Stimulated activated CD4-positive, alpha-beta T cell treated with anti-CD3 and anti-CD28 coated beads, Interleukin-4, amount 100 ng/mL, for 4 hours (primary cell): ENCODE data around the gene FBXW7.

Experiments used
- DNase-seq, 2 experiments: peaks; one replicate each; pipeline ENCODE4 v3.0.0-alpha.2; 2020

The FBXW7 gene

DNA sequence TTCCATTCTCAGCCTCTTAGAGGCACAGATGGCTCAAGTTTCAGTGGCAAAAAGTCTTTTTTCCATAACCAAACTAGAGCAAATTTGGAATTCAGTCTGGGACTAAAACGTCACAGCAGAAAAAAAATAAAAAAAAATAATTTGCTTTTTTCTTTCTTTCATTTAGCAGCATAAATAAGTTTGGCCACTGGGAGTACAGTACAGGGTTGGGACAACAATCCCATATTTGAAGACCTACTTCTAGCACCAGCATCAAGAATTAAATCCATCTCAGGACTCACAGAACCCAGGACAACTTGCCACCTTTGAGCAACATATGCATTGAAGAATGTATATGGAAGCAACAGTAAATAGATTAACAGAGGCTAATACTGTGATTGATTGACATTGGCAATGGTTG lies 214.0 kb downstream of the FBXW7 start:
- no peak for DNase-seq

GRCh38 chr4:152321398-152321797 lies 214.5 kb downstream of the FBXW7 start:
- no peak for DNase-seq

DNA sequence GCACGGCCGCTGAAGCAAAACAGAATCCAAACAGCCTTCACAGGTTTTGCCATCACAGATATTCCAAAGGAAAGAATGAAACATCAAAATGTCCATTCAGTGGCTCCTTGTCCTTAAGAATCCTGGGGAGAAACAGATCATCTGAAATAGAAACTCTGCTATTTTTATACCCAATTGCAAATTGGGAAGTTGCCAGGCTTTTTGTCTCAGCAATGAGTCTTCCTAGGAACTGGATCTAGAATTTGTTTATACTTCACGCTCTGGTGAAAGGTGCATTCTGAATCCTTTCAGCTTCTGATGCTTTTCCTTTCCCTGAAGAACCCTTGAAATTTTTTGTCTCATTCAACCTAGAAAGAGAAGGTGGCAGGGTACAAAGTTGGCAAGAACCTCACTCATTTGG lies 218.9 kb downstream of the FBXW7 start:
- no peak for DNase-seq

GRCh38 chr4:152310257-152310656 lies 225.6 kb downstream of the FBXW7 start:
- no peak for DNase-seq

GRCh38 chr4:152309418-152309817 lies 226.5 kb downstream of the FBXW7 start:
- DNase-seq = no peak

GRCh38 chr4:152308951-152309350 lies 226.9 kb downstream of the FBXW7 start:
- DNase-seq = no peak

GRCh38 chr4:152307669-152308068 lies 228.2 kb downstream of the FBXW7 start:
- DNase-seq = no peak

DNA sequence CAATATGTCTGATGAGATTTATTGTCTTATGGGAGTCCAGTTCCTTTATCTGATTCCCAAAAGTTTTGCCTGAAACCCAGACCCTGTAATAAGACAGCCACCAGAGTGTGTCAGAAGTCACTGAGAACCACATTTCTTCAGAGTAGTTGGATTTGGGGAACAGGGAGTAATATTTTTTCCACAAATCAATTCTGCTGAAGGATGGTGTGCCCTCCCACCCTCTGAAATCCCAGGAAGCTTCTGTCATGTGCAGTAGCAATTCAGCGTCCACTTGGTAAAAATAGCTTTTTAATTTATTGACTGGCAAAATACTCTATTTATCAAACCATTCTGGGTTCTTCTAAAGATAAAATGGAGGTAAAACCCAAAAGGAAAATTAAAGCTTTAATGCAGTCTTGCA lies 229.4 kb downstream of the FBXW7 start:
- DNase-seq = no peak

DNA sequence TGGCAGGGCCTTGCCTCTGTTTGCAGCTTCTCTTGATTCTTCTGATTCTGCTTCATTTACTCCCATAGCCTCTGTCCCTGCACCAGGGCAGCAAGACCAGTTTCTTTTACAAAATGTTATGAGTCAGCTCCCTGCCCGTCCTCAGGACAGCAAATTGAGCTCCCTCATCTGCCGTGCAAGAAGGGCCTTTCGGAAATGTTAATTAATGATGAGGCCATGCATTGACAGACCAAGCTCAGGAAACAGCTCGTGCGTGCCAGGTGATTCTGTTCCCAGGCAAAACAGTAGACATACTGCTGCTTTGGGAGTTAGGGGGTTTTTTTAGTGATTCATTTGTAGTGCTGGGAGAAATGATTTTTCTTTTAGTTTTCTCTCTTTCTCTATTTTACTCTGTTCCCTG lies 231.7 kb downstream of the FBXW7 start:
- no peak for DNase-seq

DNA sequence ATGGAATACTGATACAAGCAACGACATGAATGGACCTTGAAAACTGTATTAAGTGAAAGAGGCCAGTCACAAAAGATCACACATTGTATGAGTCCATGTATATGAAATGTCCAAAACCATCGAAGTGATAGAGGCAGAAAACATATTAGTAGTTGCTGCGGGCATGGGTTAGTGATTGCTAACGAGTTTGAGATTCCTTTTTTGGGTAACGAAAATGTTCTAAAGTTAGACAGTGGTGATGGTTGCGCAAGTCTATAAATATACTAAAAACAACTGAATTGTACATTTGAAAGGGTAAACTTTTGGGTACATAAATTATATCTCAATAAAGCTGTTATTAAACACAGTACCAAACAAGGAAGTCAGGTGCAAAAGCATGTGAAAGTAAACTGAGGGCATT lies 234.5 kb downstream of the FBXW7 start:
- no peak for DNase-seq

- no peak for DNase-seq
Measured at GRCh38 chr4:152299553-152299952, 236.3 kb downstream of the FBXW7 start.

DNA sequence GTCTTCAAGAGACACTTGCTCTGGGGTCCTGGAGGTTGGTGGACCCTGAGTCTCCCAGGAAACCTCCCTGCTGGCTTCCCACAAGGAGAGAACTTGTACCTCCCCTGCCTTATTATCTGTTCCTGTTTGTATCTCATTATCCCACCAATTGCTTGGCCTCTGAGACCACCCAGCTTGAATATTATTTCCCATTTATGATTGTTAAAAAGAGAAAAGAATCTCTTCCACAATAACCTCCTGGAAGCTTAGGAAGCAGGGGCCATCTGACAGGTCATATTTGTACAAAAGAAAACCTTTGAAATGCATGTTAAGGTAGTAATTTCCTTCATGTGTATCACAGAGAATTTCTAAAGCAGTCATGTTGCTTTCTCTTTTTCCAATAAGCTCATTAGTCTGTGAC lies 239.5 kb downstream of the FBXW7 start:
- no peak for DNase-seq

DNA sequence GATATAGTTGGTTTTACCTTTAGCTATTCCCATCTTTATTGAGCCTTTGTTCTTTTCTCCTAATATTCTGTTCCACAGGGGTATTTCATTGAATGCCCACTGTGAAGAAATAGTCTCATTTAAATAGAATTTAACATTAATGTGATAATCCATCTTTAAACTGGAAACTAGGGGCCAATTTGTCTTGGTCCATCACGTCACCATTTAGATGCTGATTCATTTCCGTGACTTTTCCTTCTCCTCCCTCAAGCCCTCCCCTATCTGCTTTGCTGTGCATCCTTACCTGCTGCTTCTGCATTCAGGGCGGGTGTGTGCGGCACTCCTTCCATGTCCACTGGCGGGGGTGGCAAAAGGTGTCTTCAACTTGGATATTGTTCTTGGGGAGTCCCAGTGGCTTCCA lies 241.1 kb downstream of the FBXW7 start:
- DNase-seq = no peak

GRCh38 chr4:152294331-152294730 lies 241.6 kb downstream of the FBXW7 start:
- no peak for DNase-seq

- DNase-seq = no peak
Measured at GRCh38 chr4:152293527-152293926, 242.4 kb downstream of the FBXW7 start.

DNA sequence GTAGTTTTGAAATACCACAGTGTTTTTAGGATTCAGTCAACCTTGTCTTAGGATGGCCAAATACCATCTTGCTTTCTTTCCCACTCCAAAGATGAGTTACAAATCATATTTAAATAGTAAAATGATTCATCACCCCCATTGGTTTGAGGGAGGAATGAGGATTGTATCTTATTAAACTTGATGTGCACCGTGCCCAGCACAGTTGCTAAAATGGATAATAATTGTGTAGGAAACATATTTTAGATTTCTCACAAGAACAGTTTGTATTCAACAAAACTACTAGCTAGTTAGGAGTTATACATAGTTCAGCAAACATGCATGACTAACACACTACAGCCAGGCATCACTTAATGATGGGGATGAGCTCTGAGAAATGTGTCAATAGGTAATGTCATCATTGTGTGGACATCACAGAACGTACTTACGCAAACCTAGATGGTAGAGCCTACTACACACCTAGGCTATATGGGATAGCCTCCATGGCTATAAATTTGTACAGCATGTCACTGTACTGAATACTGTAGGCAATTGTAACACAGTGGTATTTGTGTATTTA lies 245.4 kb downstream of the FBXW7 start:
- DNase-seq = no peak

DNA sequence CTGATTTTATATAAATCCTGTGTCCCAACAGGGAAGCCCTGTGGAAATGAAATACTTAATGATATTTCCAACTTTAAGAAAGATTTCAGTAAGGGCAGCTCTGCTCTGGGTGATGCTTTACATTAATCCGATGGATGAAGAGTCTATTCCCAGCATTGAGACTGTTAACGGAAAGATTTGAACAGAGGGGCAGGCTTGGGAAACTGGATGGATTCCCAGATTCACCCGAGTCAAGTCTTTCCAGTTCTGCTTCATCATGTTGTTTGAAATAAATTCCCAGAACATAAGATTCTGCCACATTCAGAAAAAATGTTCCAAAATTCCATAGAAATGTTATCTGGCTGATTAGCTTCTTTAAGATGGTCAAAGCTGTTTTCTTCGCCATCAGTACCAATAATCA lies 246.0 kb downstream of the FBXW7 start:
- no peak for DNase-seq

GRCh38 chr4:152289541-152289940 lies 246.4 kb downstream of the FBXW7 start:
- DNase-seq = no peak

GRCh38 chr4:152283801-152284470 lies 252.0 kb downstream of the FBXW7 start:
- DNase-seq = no peak

GRCh38 chr4:152281822-152282221 lies 254.1 kb downstream of the FBXW7 start:
- DNase-seq = no peak

GRCh38 chr4:152281211-152281610 lies 254.7 kb downstream of the FBXW7 start:
- no peak for DNase-seq

GRCh38 chr4:152279234-152279566 lies 256.7 kb downstream of the FBXW7 start:
- DNase-seq = no peak

DNA sequence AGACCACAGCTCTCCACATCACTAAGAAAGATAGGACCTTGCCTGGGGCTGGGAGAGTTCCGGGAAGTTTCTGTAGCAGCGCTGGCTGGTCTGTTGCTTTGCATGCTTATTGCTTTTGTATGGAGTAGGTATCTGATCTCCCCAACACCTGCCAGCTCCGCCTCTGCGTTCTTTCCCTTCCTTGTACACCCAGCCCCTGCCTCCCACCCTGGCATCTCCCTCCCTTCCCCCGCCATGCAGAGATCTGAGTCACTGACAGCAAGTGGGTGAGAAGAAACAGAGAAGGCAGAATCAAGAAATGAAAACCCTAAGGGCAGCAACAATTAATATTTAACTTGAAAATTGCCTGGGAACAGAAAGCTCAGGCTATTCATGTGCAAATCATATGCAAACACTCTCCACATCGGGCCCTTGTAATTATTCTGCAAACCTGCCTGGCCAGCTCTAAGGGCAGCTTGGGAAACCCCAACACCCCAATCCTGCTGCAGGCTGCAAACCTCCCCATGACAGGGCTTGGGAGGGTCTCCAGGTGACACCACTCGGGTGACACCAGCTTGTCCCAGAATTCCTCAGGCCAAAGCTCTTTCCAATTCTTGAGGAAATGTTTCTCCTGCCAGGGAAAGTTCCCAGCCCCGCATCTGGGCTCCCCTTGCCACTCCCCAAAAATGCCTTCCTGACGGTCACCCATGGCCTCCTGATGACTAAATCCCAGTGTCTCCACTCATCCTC lies 257.2 kb downstream of the FBXW7 start:
- DNase-seq = no peak

DNA sequence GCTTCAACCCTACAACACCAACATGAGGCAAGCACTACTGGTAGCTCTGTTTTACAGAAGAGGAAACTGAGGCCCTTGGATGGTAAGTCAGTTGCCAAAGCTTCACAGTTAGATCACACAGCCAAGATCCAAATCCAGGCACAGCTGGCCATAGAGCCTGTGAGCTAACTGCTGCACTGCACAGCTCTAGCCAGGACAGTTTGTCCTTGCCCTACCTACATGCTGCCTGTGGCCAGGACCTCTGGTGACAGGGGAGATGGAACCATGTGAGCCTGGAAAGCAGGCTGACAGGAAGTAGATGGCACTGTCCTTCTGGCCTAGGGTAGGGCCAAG lies 257.8 kb downstream of the FBXW7 start:
- no peak for DNase-seq

- DNase-seq = no peak
Measured at GRCh38 chr4:152277333-152277732, 258.6 kb downstream of the FBXW7 start.
